OCI-LY1 (cell line): ENCODE measurements around the gene DENND5B.
A peak's percentile ranks its signal among the peaks of the same experiment; 100 is the strongest.

Source experiments
- H2AFZ ChIP-seq: fragments of 200-600 bp; sonication (generic), shearing (Covaris generic); 2 replicates; pipeline ENCODE4 v1.6.0; 2014; ENCODE audit warnings: antibody characterized with exemption, mild to moderate bottlenecking, low read length
- H3F3A ChIP-seq: fragments of 200-600 bp; sonication (generic), shearing (Covaris generic); 2 replicates; pipeline ENCODE4 v1.6.0; 2014; ENCODE audit warnings: mild to moderate bottlenecking, antibody characterized with exemption, low read length, moderate library complexity; ENCODE audit not compliant: insufficient read depth
- H3K27ac ChIP-seq: fragments of 200-600 bp; sonication (generic); 2 replicates; pipeline ENCODE4 v1.5.1; 2014; ENCODE audit warnings: low read length, mixed run types, mild to moderate bottlenecking, low read depth; ENCODE audit not compliant: poor library complexity, severe bottlenecking
- H3K27me3 ChIP-seq: fragments of 200-600 bp; sonication (generic); 2 replicates; pipeline ENCODE4 v1.6.0; 2014; ENCODE audit warnings: antibody characterized with exemption, mild to moderate bottlenecking, low read length, moderate library complexity; ENCODE audit not compliant: insufficient read depth
- H3K36me3 ChIP-seq: fragments of 200-600 bp; sonication (generic); 2 replicates; pipeline ENCODE4 v1.6.1; 2014; ENCODE audit warnings: mild to moderate bottlenecking, antibody characterized with exemption, low read length, moderate library complexity, mixed read lengths; ENCODE audit not compliant: insufficient read depth
- H3K4me1 ChIP-seq: fragments of 200-600 bp; sonication (generic); 2 replicates; pipeline ENCODE4 v1.5.1; 2014; ENCODE audit warnings: mild to moderate bottlenecking, low read length, moderate library complexity; ENCODE audit not compliant: insufficient read depth, severe bottlenecking
- H3K4me2 ChIP-seq: fragments of 200-600 bp; sonication (generic), shearing (Covaris generic); 2 replicates; pipeline ENCODE4 v1.6.1; 2014; ENCODE audit warnings: low read length
- H3K4me3 ChIP-seq: fragments of 200-600 bp; sonication (generic); 2 replicates; pipeline ENCODE4 v1.5.1; 2014; ENCODE audit warnings: low read length, low read depth, mild to moderate bottlenecking, mixed read lengths; ENCODE audit not compliant: poor library complexity, severe bottlenecking
- H3K79me2 ChIP-seq: fragments of 200-600 bp; shearing (Covaris generic); 2 replicates; pipeline ENCODE4 v1.6.1; 2016; ENCODE audit warnings: mixed run types, low read length, mixed read lengths; ENCODE audit not compliant: insufficient read depth
- H3K9ac ChIP-seq: fragments of 200-600 bp; sonication (generic), shearing (Covaris generic); 2 replicates; pipeline ENCODE4 v1.6.1; 2014; ENCODE audit warnings: mild to moderate bottlenecking, low read length, mixed read lengths
- H3K9me2 ChIP-seq: fragments of 200-600 bp; sonication (generic), shearing (Covaris generic); 2 replicates; pipeline ENCODE4 v1.6.1; 2014; ENCODE audit warnings: low read depth, mild to moderate bottlenecking, low read length, mixed read lengths
- H3K9me3 ChIP-seq: fragments of 200-600 bp; shearing (Covaris generic); 2 replicates; pipeline ENCODE4 v1.6.1; 2014; ENCODE audit warnings: low read length, mixed read lengths
- H4K20me1 ChIP-seq: fragments of 200-600 bp; sonication (generic), shearing (Covaris generic); 2 replicates; pipeline ENCODE4 v1.6.0; 2016; ENCODE audit warnings: mild to moderate bottlenecking, low read length; ENCODE audit not compliant: insufficient read depth
- EZH2 ChIP-seq: fragments of 200-600 bp; sonication (generic), shearing (Covaris generic); IDR thresholded peaks from 2 replicates; pipeline ENCODE4 v1.8.0; 2017; ENCODE audit warnings: borderline replicate concordance, mixed run types, mild to moderate bottlenecking, antibody characterized with exemption, low read length, moderate library complexity, mixed read lengths
- TF ChIP-seq, protein P1 (sequence below): fragments of 200-600 bp; sonication (generic), shearing (Covaris generic); IDR thresholded peaks from 2 replicates; pipeline ENCODE4 v1.5.1; 2017; ENCODE audit warnings: mild to moderate bottlenecking, antibody characterized with exemption, low read length, moderate library complexity, mixed read lengths

DENND5B gene

DNA sequence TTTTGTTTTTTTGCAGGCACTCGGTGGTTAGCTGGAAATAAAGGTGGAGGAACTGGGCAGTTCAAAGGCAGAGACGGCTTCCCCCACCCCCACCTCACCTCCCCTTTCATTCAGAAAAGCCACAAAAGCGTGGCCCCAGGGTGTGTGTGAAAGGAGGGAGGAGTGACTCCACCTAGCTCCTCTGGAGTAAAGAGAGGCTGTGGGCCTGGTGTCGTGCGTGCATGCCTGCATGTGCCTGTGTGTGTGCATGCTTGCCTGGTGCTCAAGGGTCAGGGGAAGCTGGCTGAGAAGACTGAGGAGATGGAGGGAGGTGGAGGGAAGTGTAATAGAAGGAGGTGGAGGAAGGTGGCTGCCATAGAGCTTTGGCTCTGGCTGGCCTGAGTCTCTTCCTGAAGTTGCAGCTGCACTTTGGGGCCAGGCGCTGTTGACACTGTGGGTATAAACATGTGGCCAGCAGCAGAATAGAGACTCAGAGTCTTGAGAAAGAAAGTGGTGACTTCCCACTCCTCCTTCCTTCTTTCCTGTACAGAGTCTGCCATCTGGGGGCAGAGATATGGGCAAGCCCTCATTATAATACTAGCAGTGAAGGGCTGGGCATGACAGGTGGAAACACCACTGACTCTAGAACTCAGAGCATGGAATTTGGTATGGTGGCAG is 228.0 kb downstream of the DENND5B start:
- H3K27me3 ChIP-seq: no peaks in the 10 kb centered on the region
- peak overlapping the region; percentile 47 for H2AFZ ChIP-seq
- peak overlapping the region; percentile 78 for H3K27ac ChIP-seq
- H3F3A ChIP-seq: no peaks in the 10 kb centered on the region
- H3K36me3 ChIP-seq: no peaks in the 10 kb centered on the region
- H3K9ac ChIP-seq: peak overlapping the region; percentile 50; the same call in 1 of the 2 replicates
- H3K4me1 ChIP-seq: peaks cover 27% of the 10 kb centered on the region
- no peaks in the 10 kb centered on the region for H3K79me2 ChIP-seq
- no peaks in the 10 kb centered on the region for H3K9me2 ChIP-seq
- H3K4me2 ChIP-seq: peak overlapping the region; percentile 55
- no peak for TF ChIP-seq EZH2
- TF ChIP-seq, protein P1, sequence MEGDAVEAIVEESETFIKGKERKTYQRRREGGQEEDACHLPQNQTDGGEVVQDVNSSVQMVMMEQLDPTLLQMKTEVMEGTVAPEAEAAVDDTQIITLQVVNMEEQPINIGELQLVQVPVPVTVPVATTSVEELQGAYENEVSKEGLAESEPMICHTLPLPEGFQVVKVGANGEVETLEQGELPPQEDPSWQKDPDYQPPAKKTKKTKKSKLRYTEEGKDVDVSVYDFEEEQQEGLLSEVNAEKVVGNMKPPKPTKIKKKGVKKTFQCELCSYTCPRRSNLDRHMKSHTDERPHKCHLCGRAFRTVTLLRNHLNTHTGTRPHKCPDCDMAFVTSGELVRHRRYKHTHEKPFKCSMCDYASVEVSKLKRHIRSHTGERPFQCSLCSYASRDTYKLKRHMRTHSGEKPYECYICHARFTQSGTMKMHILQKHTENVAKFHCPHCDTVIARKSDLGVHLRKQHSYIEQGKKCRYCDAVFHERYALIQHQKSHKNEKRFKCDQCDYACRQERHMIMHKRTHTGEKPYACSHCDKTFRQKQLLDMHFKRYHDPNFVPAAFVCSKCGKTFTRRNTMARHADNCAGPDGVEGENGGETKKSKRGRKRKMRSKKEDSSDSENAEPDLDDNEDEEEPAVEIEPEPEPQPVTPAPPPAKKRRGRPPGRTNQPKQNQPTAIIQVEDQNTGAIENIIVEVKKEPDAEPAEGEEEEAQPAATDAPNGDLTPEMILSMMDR: peak; percentile 34; the same call in 1 of the 2 replicates
- H3K4me3 ChIP-seq: peak overlapping the region; percentile 43
- no peaks in the 10 kb centered on the region for H4K20me1 ChIP-seq
- H3K9me3 ChIP-seq: no peaks in the 10 kb centered on the region

DNA sequence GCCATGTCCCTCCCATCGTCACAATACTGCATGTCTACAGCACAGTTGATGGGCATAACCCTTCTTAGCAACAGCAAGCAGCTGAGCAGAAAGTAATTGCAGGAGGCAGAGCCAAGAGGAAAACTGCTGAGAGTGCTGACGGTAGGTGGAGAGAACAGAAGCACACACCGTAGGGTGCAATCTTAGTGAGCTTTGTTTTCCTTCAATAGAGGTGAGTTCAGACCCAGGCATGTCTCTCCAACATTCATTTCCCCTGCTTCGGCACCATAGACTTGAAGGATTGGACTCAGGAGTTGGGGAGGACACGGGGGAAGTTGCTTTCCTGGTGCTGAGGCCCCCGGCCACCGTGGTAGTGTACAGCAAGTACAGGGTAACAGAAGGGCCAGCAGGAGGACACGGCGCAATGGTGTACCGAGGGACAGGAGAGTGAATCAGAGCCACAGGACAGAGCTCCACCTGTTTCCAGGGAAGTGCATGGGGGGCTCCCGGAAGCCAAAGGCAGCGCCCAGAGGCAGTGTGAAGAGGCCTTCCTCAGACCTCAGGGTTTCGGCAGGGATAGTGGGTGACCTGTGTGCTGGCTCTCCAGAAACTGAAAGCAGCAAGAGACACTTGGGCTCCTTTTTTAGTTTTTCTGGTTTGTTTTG is 228.7 kb downstream of the DENND5B start:
- no peaks in the 10 kb centered on the region for H3K27me3 ChIP-seq
- peak overlapping the region; percentile 50 for H3K9ac ChIP-seq
- peak overlapping the region; percentile 78 for H3K27ac ChIP-seq
- peak overlapping the region; percentile 55 for H3K4me2 ChIP-seq
- peak overlapping the region; percentile 43 for H3K4me3 ChIP-seq
- no peak for TF ChIP-seq EZH2
- TF ChIP-seq, protein P1: no peak
- H3K36me3 ChIP-seq: no peaks in the 10 kb centered on the region
- no peaks in the 10 kb centered on the region for H3K9me3 ChIP-seq
- no peaks in the 10 kb centered on the region for H3K9me2 ChIP-seq
- H4K20me1 ChIP-seq: no peaks in the 10 kb centered on the region
- peak overlapping the region; percentile 47 for H2AFZ ChIP-seq
- H3F3A ChIP-seq: no peaks in the 10 kb centered on the region
- peaks cover 27% of the 10 kb centered on the region for H3K4me1 ChIP-seq
- H3K79me2 ChIP-seq: no peaks in the 10 kb centered on the region

DNA sequence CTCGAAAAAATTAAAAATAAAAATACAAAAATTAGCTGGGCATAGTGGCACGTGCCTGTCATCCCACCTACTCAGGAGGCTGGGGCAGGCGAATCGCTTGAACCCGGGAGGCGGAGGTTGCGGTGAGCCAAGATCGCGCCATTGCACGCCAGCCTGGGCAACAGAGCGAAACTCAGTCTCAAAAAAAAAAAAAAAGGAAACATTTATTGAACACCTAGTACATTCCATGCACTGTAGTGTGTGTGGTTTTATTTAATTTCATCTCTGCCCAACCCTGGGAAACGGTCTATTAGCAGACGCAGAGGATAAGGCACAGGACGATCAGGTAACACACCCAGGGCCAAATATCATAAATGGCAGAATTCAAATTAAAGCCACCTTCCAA is 229.2 kb downstream of the DENND5B start:
- H3K9ac ChIP-seq: no peak overlapping the region
- no peak overlapping the region for H2AFZ ChIP-seq

More for the DNA sequence above, 229.2 kb downstream of the DENND5B start:
- H3F3A ChIP-seq: no peaks in the 10 kb centered on the region
- H3K9me3 ChIP-seq: no peaks in the 10 kb centered on the region
- H3K27me3 ChIP-seq: no peaks in the 10 kb centered on the region
- no peaks in the 10 kb centered on the region for H3K36me3 ChIP-seq
- H3K27ac ChIP-seq: peak overlapping the region; percentile 78
- no peak overlapping the region for H3K4me3 ChIP-seq
- TF ChIP-seq EZH2: no peak
- TF ChIP-seq, protein P1: no peak
- H3K4me2 ChIP-seq: peak overlapping the region; percentile 55; the same call in 1 of the 2 replicates
- no peaks in the 10 kb centered on the region for H4K20me1 ChIP-seq
- no peaks in the 10 kb centered on the region for H3K79me2 ChIP-seq
- H3K9me2 ChIP-seq: no peaks in the 10 kb centered on the region
- peaks cover 27% of the 10 kb centered on the region for H3K4me1 ChIP-seq
